Measurements from ENCODE around the gene CPED1. TPM values are rescaled to one million over a fixed set of nuclear protein-coding genes. Genes with fewer than 3 reads are reported as not detected.

Gene CPED1
- total RNA-seq, 1 donor = 95.9 TPM

- TF ChIP-seq, protein P1, sequence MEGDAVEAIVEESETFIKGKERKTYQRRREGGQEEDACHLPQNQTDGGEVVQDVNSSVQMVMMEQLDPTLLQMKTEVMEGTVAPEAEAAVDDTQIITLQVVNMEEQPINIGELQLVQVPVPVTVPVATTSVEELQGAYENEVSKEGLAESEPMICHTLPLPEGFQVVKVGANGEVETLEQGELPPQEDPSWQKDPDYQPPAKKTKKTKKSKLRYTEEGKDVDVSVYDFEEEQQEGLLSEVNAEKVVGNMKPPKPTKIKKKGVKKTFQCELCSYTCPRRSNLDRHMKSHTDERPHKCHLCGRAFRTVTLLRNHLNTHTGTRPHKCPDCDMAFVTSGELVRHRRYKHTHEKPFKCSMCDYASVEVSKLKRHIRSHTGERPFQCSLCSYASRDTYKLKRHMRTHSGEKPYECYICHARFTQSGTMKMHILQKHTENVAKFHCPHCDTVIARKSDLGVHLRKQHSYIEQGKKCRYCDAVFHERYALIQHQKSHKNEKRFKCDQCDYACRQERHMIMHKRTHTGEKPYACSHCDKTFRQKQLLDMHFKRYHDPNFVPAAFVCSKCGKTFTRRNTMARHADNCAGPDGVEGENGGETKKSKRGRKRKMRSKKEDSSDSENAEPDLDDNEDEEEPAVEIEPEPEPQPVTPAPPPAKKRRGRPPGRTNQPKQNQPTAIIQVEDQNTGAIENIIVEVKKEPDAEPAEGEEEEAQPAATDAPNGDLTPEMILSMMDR (IDR thresholded peaks at IDR 0.05; ENCODE audit: insufficient read depth, low read depth, low read length) = no peak
- DNase-seq (ENCODE audit: low read depth) = no peak
- H3K4me3 ChIP-seq (ENCODE audit: low read depth, low read length) = no peak overlapping the region
These were observed 55.1 kb downstream of the CPED1 start for GRCh38 chr7:121043314-121044234.

- DNase-seq (ENCODE audit: low read depth) = no peak
- no peak overlapping the region for H3K4me3 ChIP-seq (ENCODE audit: low read depth, low read length)
- TF ChIP-seq, protein P1 (IDR thresholded peaks at IDR 0.05; ENCODE audit: insufficient read depth, low read depth, low read length) = no peak
These were observed 56.6 kb downstream of the CPED1 start for GRCh38 chr7:121045090-121045489.

GRCh38 chr7:121046009-121046408 lies 57.5 kb downstream of the CPED1 start:
- no peak for DNase-seq (ENCODE audit: low read depth)
- no peak overlapping the region for H3K4me3 ChIP-seq (ENCODE audit: low read depth, low read length)
- TF ChIP-seq, protein P1 (IDR thresholded peaks at IDR 0.05; ENCODE audit: insufficient read depth, low read depth, low read length) = no peak

GRCh38 chr7:121046893-121047468 lies 58.5 kb downstream of the CPED1 start:
- H3K4me3 ChIP-seq (ENCODE audit: low read depth, low read length) = no peak overlapping the region
- TF ChIP-seq, protein P1 (IDR thresholded peaks at IDR 0.05; ENCODE audit: insufficient read depth, low read depth, low read length) = no peak
- peak; percentile 71 for DNase-seq (ENCODE audit: low read depth)

GRCh38 chr7:121048195-121048594 lies 59.7 kb downstream of the CPED1 start:
- TF ChIP-seq, protein P1 (IDR thresholded peaks at IDR 0.05; ENCODE audit: insufficient read depth, low read depth, low read length) = no peak
- DNase-seq (ENCODE audit: low read depth) = no peak

GRCh38 chr7:121049028-121049791 lies 60.7 kb downstream of the CPED1 start:
- no peak for DNase-seq (ENCODE audit: low read depth)
- H3K4me3 ChIP-seq (ENCODE audit: low read depth, low read length) = no peak overlapping the region
- TF ChIP-seq, protein P1 (IDR thresholded peaks at IDR 0.05; ENCODE audit: insufficient read depth, low read depth, low read length) = no peak

More at GRCh38 chr7:121048195-121048594, 59.7 kb downstream of the CPED1 start:
- no peak overlapping the region for H3K4me3 ChIP-seq (ENCODE audit: low read depth, low read length)

All from fibroblast of villous mesenchyme (primary cell).